Measurements from ENCODE around the gene GLI3. TPM values are rescaled to one million over a fixed set of nuclear protein-coding genes. Genes with fewer than 3 reads are reported as not detected.

The GLI3 gene
- total RNA-seq, 1 donor from 2014 or later: 136 TPM

- H3K9me3 Mint-ChIP-seq: no peaks in the 10 kb centered on the region
- no peak overlapping the region for H3K27ac Mint-ChIP-seq (ENCODE audit: unreplicated experiment)
- no peaks in the 10 kb centered on the region for H3K27me3 Mint-ChIP-seq (ENCODE audit: low read depth)
- no peak overlapping the region for H3K4me3 Mint-ChIP-seq
- DNase-seq (ENCODE audit: low read depth, low spot score): no peak
- H3K36me3 Mint-ChIP-seq (ENCODE audit: low read depth): peaks cover 13% of the 10 kb centered on the region
- TF ChIP-seq CTCF (conservative IDR thresholded peaks at IDR 0.05): no peak
- peaks cover 35% of the 10 kb centered on the region for H3K4me1 Mint-ChIP-seq
These were observed 68.5 kb downstream of the GLI3 start for GRCh38 chr7:42168512-42168911.

- no peak for TF ChIP-seq CTCF (conservative IDR thresholded peaks at IDR 0.05)
- H3K27ac Mint-ChIP-seq (ENCODE audit: unreplicated experiment): no peak overlapping the region
- no peak for DNase-seq (ENCODE audit: low read depth, low spot score)
These were observed 69.3 kb downstream of the GLI3 start for GRCh38 chr7:42167631-42168236.

GRCh38 chr7:42167206-42167605 is 69.8 kb downstream of the GLI3 start:
- Mint-ChIP-seq H3K27me3 (ENCODE audit: low read depth) (no peaks in the 10 kb centered on the region), H3K36me3 (ENCODE audit: low read depth) (peaks cover 13% of the 10 kb centered on the region), H3K27ac (ENCODE audit: unreplicated experiment) (no peak overlapping the region), H3K4me3 (no peak overlapping the region), H3K9me3 (no peaks in the 10 kb centered on the region), H3K4me1 (peaks cover 42% of the 10 kb centered on the region)
- TF ChIP-seq CTCF (conservative IDR thresholded peaks at IDR 0.05): no peak
- DNase-seq (ENCODE audit: low read depth, low spot score): no peak

More at GRCh38 chr7:42167631-42168236, 69.3 kb downstream of the GLI3 start:
- Mint-ChIP-seq H3K36me3 (ENCODE audit: low read depth) (peaks cover 13% of the 10 kb centered on the region), H3K27me3 (ENCODE audit: low read depth) (no peaks in the 10 kb centered on the region), H3K9me3 (no peaks in the 10 kb centered on the region), H3K4me1 (peaks cover 37% of the 10 kb centered on the region), H3K4me3 (no peak overlapping the region)

GRCh38 chr7:42164881-42165428 is 72.1 kb downstream of the GLI3 start:
- Mint-ChIP-seq H3K4me3 (no peak overlapping the region), H3K9me3 (no peaks in the 10 kb centered on the region), H3K4me1 (peaks cover 40% of the 10 kb centered on the region), H3K36me3 (ENCODE audit: low read depth) (peaks cover 13% of the 10 kb centered on the region), H3K27ac (ENCODE audit: unreplicated experiment) (no peak overlapping the region), H3K27me3 (ENCODE audit: low read depth) (no peaks in the 10 kb centered on the region)
- no peak for TF ChIP-seq CTCF (conservative IDR thresholded peaks at IDR 0.05)
- DNase-seq (ENCODE audit: low read depth, low spot score): no peak

- no peak for TF ChIP-seq CTCF (conservative IDR thresholded peaks at IDR 0.05)
- H3K27ac Mint-ChIP-seq (ENCODE audit: unreplicated experiment): peak overlapping the region; percentile 9
- H3K36me3 Mint-ChIP-seq (ENCODE audit: low read depth): peaks cover 9% of the 10 kb centered on the region
- H3K9me3 Mint-ChIP-seq: no peaks in the 10 kb centered on the region
- no peak for DNase-seq (ENCODE audit: low read depth, low spot score)
- H3K4me1 Mint-ChIP-seq: peaks cover 47% of the 10 kb centered on the region
- no peak overlapping the region for H3K4me3 Mint-ChIP-seq
- H3K27me3 Mint-ChIP-seq (ENCODE audit: low read depth): no peaks in the 10 kb centered on the region
These were observed 74.3 kb downstream of the GLI3 start for GRCh38 chr7:42162560-42163325.

All from neural crest cell (in vitro differentiated cells).